Measurements from ENCODE around the gene COL21A1.
"Not testable (repeated sequence)": the region's sequence is repeated elsewhere in the genome, so short reads cannot be mapped to it uniquely, and the experiment has no call there.

Gene COL21A1

DNA sequence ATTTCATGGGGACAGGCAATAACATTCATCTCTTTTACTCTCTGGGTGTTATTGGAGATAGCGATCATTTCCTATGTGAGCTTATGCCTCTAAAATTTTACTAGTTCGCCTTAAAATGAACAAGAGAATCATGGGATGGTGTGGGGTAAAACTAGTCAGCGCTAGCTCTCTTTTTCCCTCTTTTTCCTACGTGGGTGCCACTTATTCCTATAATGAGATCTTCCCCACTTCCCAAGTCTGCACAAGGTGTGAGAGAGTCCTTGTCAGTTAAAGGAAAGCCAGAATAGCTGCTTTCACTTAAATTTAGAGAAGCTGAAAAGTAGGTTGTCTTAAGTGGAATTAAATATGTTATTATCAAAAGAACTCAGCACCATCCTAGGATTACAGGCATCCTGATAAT lies 198.8 kb downstream of the COL21A1 start:
- DNase-seq (ENCODE audit: low read depth, low spot score) = no peak

- DNase-seq (ENCODE audit: low read depth, low spot score) = no peak
These were observed 199.3 kb downstream of the COL21A1 start for GRCh38 chr6:56047931-56048540.

GRCh38 chr6:56046576-56046975 lies 200.8 kb downstream of the COL21A1 start:
- no peak for DNase-seq (ENCODE audit: low read depth, low spot score)

DNA sequence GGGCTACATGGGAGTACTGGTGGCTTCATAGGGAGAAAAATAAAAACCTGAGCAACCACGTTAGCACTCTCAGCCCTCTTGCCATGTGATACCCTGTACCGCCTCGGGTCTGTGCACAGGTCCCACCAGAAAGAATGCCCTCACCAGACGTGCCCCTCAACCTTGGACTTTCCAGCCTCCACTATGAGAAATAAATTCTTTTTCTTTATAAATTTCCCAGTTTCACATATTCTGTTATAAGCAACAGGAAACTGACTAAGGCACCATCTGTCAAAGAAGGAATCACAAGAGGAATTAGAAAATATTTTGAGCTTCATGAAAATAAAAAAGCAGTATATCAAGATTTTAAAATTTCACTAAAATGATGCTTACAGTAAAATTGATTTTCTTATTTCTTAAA lies 203.6 kb downstream of the COL21A1 start:
- DNase-seq (ENCODE audit: low read depth, low spot score) = no peak

GRCh38 chr6:56043076-56043475 lies 204.3 kb downstream of the COL21A1 start:
- no peak for DNase-seq (ENCODE audit: low read depth, low spot score)

- DNase-seq (ENCODE audit: low read depth, low spot score) = no peak
These were observed 205.8 kb downstream of the COL21A1 start for GRCh38 chr6:56041591-56041990.

DNA sequence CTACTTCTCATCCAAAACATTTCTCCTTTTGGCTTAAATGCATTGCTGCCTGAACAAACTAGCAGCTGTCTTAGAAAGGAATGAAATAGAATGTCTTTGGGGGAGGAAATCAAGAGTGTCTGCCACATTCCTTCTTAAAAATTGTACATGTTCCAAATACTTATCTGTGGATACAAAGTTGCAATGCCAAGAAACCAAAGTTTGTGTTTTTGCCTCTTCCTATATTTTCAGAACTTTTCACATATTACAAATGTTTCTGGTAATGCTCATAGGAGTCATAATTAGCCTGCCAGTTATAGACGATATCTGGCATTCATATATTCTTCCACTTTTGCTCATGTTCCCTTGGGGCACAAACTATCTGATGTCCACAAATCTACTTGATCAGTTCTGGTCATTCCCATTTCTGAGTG lies 206.5 kb downstream of the COL21A1 start:
- no peak for DNase-seq (ENCODE audit: low read depth, low spot score)

- no peak for DNase-seq (ENCODE audit: low read depth, low spot score)
These were observed 207.2 kb downstream of the COL21A1 start for GRCh38 chr6:56040223-56040622.

DNA sequence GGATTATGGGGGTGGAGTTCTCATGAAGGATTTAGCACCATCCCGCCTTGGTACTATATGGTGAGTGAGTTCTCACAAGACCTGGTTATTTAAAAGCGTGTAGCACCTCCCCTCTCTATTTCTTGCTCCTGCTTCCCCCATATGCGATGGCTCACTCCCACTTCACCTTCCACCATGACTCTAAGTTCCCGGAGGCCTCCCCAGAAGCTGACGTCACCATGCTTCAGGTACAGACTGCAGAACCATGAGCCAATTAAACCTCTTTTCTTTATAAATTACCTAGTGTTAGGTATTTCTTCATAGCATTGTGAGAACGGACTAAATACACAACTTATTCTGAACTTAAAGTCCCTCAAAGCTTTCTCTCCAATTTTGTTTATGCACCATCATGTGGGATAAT lies 208.6 kb downstream of the COL21A1 start:
- DNase-seq (ENCODE audit: low read depth, low spot score) = no peak

- DNase-seq (ENCODE audit: low read depth, low spot score) = no peak
These were observed 209.8 kb downstream of the COL21A1 start for GRCh38 chr6:56037601-56038000.

DNA sequence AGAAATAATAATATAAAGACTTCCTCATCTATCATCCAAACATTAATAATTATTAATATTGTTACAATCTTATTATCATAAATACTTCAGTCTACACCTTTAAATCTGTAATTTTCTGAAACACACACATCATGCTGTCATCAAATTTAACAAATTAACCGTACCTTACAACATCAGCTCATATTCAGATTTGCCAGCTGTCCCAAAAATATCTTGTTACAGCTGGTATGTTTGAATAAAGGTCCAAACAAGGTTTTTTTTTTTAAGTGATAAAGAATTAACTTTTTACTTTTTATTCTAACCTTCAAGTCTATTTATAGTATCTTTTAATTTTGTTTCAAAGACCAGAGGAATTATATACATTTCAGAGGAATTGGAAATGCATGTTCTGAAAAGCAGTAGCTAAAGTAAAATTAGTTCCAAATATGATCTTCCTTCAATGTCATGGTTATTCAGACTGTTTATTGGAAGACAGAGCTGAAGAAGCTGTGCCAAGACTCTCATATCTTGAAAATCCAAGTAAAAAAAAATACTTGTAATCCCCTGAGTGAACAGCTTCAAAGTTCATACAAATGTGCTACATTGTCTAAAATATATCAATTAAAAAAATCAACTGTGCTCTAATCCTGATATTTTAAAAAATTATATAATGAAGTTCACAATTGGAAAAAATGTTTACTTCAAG lies 210.3 kb downstream of the COL21A1 start:
- no peak for DNase-seq (ENCODE audit: low read depth, low spot score)

- no peak for DNase-seq (ENCODE audit: low read depth, low spot score)
These were observed 214.0 kb downstream of the COL21A1 start for GRCh38 chr6:56033401-56033800.

DNA sequence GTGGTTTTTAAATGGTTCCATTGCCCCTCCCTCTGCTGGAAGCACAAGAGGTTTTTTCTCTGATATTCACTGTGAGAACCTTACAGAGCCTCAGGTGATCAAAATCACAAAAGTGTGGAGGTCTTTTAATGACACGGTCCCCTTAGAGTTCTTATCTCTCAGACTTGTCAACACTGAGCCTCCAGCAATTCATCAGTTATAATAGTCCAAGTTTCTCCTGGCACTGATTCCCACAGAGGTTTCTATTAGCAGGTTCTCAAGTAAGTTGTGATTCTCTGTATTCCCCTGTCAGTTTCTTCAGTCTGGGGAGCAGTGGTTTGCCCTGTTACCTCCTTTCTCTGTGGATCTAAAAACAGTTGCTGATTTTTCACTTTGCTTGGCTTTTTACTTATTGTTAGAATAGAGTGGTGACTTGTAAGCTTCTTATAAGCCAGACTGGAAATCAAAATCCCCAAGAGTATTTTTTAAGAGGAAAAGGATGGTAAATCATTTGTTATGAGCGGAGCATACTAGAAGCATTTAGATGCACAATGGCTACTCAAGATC lies 214.6 kb downstream of the COL21A1 start:
- no peak for DNase-seq (ENCODE audit: low read depth, low spot score)

DNA sequence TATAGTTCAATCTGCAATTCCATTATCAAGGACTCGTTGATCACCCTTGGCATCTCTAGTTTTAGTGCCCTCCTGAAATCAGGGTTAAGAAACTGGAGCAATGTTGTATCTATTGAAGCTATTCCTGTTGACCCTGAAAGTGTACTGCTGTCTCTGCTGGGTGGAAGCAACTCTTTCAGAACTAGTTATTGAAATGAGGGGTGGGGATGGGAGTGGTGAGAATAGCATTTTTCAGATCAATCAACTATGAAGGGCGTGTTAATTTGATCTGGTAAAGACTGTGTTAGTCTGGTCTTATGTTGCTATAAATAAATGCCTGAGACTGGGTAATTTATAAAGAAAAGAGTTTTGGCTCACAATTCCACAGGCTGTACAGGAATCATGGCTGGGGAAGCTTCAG lies 219.5 kb downstream of the COL21A1 start:
- no peak for DNase-seq (ENCODE audit: low read depth, low spot score)

DNA sequence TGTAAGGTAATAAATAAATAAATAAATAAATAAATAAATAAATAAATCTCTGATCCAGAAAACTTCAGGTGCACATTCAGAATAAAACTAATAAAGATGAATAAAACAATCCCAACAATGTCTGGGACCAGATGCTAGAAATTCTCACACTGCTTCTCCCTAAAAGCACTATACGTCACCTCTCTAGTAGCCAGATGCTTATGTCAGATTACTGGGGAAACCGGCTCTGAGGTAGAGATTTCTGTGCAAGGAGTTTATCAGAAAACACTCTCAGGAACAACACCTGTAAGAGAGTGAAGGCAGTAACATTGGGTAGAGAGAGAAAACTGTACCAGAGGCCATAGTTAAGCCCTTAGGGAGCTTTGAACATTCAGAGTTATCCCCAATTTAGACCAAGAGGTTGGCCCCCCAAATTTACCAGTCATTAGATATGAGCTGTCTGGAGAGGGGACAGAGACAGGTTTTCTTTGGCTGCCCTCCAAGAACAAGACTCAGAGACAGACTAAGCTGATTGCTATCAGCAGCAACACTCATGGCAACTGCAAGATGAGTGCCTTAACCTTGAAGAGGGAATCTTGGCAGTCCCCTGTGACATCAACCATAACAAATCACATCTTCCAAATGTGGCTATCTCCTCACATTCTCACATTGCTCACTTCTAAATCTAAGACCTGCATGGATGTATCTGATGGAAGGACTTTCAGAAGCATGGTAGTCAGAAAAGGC lies 220.8 kb downstream of the COL21A1 start:
- no peak for DNase-seq (ENCODE audit: low read depth, low spot score)

- no peak for DNase-seq (ENCODE audit: low read depth, low spot score)
These were observed 221.6 kb downstream of the COL21A1 start for GRCh38 chr6:56025795-56026194.

- DNase-seq (ENCODE audit: low read depth, low spot score) = no peak
These were observed 222.4 kb downstream of the COL21A1 start for GRCh38 chr6:56024931-56025330.

- DNase-seq (ENCODE audit: low read depth, low spot score) = no peak
These were observed 223.6 kb downstream of the COL21A1 start for GRCh38 chr6:56023829-56024228.

GRCh38 chr6:56022678-56023077 lies 224.7 kb downstream of the COL21A1 start:
- DNase-seq (ENCODE audit: low read depth, low spot score) = no peak

DNA sequence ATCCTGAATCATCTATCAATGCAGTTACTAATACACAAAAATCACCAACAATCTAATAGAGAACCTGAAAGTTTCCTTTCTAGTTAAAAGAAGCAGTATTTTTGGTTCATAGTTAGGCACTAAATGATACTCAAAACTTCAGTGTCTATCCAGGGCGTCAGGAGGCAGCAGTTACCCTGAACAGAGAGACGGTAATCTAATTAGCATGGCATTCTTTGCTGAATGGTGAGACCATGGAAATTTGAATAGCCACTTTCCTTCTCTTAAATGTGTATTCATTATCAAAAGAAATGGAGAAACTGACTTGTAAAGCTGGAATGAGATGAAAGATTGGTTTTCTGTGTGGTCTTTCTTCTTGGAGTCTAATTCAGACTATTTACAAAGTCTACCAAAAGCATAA lies 225.4 kb downstream of the COL21A1 start:
- DNase-seq (ENCODE audit: low read depth, low spot score) = no peak

DNA sequence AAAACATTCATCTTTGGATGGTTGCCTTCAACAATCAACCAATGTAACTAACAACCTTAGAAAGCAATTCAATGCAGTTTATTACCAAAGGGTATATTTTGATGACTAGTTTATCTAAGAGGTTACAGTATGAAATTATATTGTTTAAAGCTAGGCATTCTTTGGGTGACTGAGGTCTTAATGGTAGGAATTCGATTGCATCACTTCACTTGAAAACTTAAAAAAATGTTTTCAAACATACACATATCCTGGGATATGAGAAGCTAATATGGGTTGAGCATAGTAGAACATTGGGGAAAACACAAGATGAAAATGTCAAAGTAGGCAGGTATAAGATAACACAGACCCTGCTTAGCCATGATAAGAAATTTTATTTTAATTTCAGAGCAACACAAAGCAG lies 227.4 kb downstream of the COL21A1 start:
- no peak for DNase-seq (ENCODE audit: low read depth, low spot score)

DNA sequence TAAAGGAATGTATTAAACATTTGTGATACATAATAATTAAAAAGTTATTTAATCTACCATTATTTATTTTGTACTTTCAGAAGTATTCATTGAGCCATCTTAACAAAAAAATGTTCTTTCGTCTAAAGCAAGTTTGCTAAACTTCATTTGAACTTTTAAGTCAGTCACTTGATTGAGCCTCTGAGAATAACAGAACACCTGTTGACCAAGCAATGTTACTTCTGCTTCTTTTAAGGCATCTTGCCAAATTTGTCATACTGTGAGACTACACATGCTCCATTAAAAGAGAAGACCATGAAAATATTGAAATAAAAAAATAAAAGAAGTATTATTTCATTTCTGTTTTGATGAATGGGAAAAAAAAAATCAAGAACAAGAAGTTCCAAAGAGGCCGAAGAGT lies 230.2 kb downstream of the COL21A1 start:
- DNase-seq (ENCODE audit: low read depth, low spot score) = no peak

- not testable (repeated sequence) for DNase-seq (ENCODE audit: low read depth, low spot score)
These were observed 233.3 kb downstream of the COL21A1 start for GRCh38 chr6:56014039-56014438.
